CD14-positive monocyte (primary cell): ENCODE measurements around the gene MYRFL. TPM values are rescaled to one million over a fixed set of nuclear protein-coding genes. Genes with fewer than 3 reads are reported as not detected.

Experiments
- DNase-seq, 3 donors: peaks; one replicate each; pipeline ENCODE4 v3.0.0-alpha.2; 2011 to 2022
- H2AFZ ChIP-seq: 2 replicates; pipeline ENCODE4 v1.6.0; 2012; ENCODE audit warnings: mild to moderate bottlenecking, low read depth, low read length, inconsistent platforms; ENCODE audit not compliant: insufficient read depth, poor library complexity, severe bottlenecking
- H3K27ac ChIP-seq, 2 donors: 1 replicate in 1 of 2; 2 replicates in 1 of 2; pipeline ENCODE4 v1.5.1; 2012 to 2013; ENCODE audit warnings: low read length in 2 of 2, control low read depth in 1 of 2, inconsistent platforms in 1 of 2, low read depth in 1 of 2, mild to moderate bottlenecking in 1 of 2
- H3K27me3 ChIP-seq, 2 donors: one replicate each; pipeline versions ENCODE4 v1.6.0 to v1.6.1; 2011 to 2013; ENCODE audit warnings: low read length in 2 of 2; ENCODE audit not compliant: control insufficient read depth in 2 of 2, insufficient read depth in 2 of 2
- H3K36me3 ChIP-seq, 2 donors: replicated peaks in 1 of 2; 1 replicate in 1 of 2; 2 replicates in 1 of 2; pipeline versions ENCODE4 v1.5.1 to v1.6.1; 2012 to 2013; ENCODE audit warnings: low read length in 2 of 2, control low read depth in 1 of 2, inconsistent platforms in 1 of 2, mild to moderate bottlenecking in 1 of 2; ENCODE audit not compliant: insufficient read depth in 2 of 2, control insufficient read depth in 1 of 2
- H3K4me1 ChIP-seq, 2 donors: 1 replicate in 1 of 2; 2 replicates in 1 of 2; pipeline versions ENCODE4 v1.5.1 to v1.6.1; 2012 to 2013; ENCODE audit warnings: low read length in 2 of 2, control low read depth in 1 of 2, inconsistent platforms in 1 of 2, mild to moderate bottlenecking in 1 of 2, moderate library complexity in 1 of 2; ENCODE audit not compliant: insufficient read depth in 2 of 2, control insufficient read depth in 1 of 2
- H3K4me2 ChIP-seq: replicated peaks from 2 replicates; pipeline ENCODE3; 2012; ENCODE audit warnings: low read length, moderate library complexity, mild to moderate bottlenecking; ENCODE audit not compliant: poor library complexity, severe bottlenecking; ENCODE audit errors: extremely low read depth
- H3K4me3 ChIP-seq, 3 experiments: fragments of 200-600 bp in 1 of 3; sonication (generic) in 1 of 3; replicated peaks in 1 of 3; 1 replicate in 2 of 3; 2 replicates in 1 of 3; pipeline ENCODE4 v1.5.1; 2011 to 2013; ENCODE audit warnings: low read length in 3 of 3, mild to moderate bottlenecking in 3 of 3, control low read depth in 2 of 3, low read depth in 2 of 3, inconsistent platforms in 1 of 3, moderate library complexity in 1 of 3
- H3K79me2 ChIP-seq: 2 replicates; pipeline ENCODE4 v1.6.0; 2012; ENCODE audit warnings: mild to moderate bottlenecking, control low read depth, inconsistent platforms, low read length, moderate library complexity; ENCODE audit not compliant: insufficient read depth
- H3K9ac ChIP-seq: 2 replicates; pipeline ENCODE4 v1.6.0; 2017; ENCODE audit warnings: low read length, mild to moderate bottlenecking; ENCODE audit not compliant: insufficient read depth, poor library complexity, severe bottlenecking
- H3K9me3 ChIP-seq, 2 donors: replicated peaks in 1 of 2; 1 replicate in 1 of 2; 2 replicates in 1 of 2; pipeline versions ENCODE4 v1.5.1 to v1.6.1; 2012 to 2013; ENCODE audit warnings: low read length in 2 of 2, control low read depth in 1 of 2; ENCODE audit not compliant: control insufficient read depth in 1 of 2, insufficient read depth in 1 of 2
- H4K20me1 ChIP-seq: 2 replicates; pipeline ENCODE4 v1.6.0; 2012; ENCODE audit warnings: mild to moderate bottlenecking, low read length, control low read depth, moderate library complexity; ENCODE audit not compliant: insufficient read depth
- H3K27ac Mint-ChIP-seq, 7 donors: one replicate each; pipeline ENCODE4 v1.8.0; 2020; ENCODE audit warnings: mild to moderate bottlenecking in 7 of 7, mixed read lengths in 7 of 7, moderate library complexity in 6 of 7, inconsistent platforms in 2 of 7
- H3K27me3 Mint-ChIP-seq, 3 donors: one replicate each; pipeline ENCODE4 v1.8.0; 2021 to 2022; ENCODE audit warnings: low read depth in 3 of 3, mild to moderate bottlenecking in 3 of 3, mixed read lengths in 3 of 3, moderate library complexity in 3 of 3, inconsistent platforms in 1 of 3
- H3K36me3 Mint-ChIP-seq, 2 donors: one replicate each; pipeline ENCODE4 v1.8.0; 2020; ENCODE audit warnings: mixed read lengths in 2 of 2, inconsistent platforms in 1 of 2, mild to moderate bottlenecking in 1 of 2
- H3K4me1 Mint-ChIP-seq: one replicate; pipeline ENCODE4 v1.8.0; 2020; ENCODE audit warnings: mild to moderate bottlenecking, mixed read lengths
- H3K4me3 Mint-ChIP-seq, 2 donors: one replicate each; pipeline ENCODE4 v1.8.0; 2020; ENCODE audit warnings: mild to moderate bottlenecking in 2 of 2, mixed read lengths in 2 of 2, moderate library complexity in 1 of 2
- H3K9me3 Mint-ChIP-seq, 7 donors: one replicate each; pipeline ENCODE4 v1.8.0; 2020 to 2022; ENCODE audit warnings: mixed read lengths in 7 of 7, mild to moderate bottlenecking in 6 of 7, moderate library complexity in 6 of 7, inconsistent platforms in 2 of 7
- WGBS: methylation state at CpG from one replicate; pipeline ENCODE4 v1.1.5; 2013; ENCODE audit warnings: missing lambda C conversion rate; ENCODE audit not compliant: insufficient coverage; 5-methylcytosine and 5-hydroxymethylcytosine counted together
- intact Hi-C, 2 donors: fragments of 100-400 bp; cut with micrococcal nuclease; formaldehyde crosslinking; loops; one replicate each; pipeline versions ENCODE4 v1.15.0 to v1.15.1; 2023
- polyA plus RNA-seq, 3 donors: library from polyadenylated mRNA; depleted of rRNA in 1 of 3; unstranded in 2 of 3; stranded (reverse) in 1 of 3; fragments of 300-500 nt in 2 of 3; fragments of >200 nt in 1 of 3; fragmentation: Illumina TruSeq in 2 of 3; gene quantifications; 1 replicate in 2 of 3; 2 replicates in 1 of 3; pipeline ENCODE4 v1.2.3, GENCODE V29; 2012 to 2021
- TF ChIP-seq, protein P1 (sequence below): fragments of 200-600 bp; IDR thresholded peaks from one replicate; pipeline ENCODE4 v1.8.0; 2022; ENCODE audit warnings: antibody characterized with exemption, mild to moderate bottlenecking

The MYRFL gene
- polyA plus RNA-seq, 3 donors, result not detected

- no peak overlapping the region for H3K4me3 Mint-ChIP-seq
- no peaks in the 10 kb centered on the region for H3K4me1 Mint-ChIP-seq
- Histone ChIP-seq H3K9ac (no peak overlapping the region), H3K36me3 (no peaks in the 10 kb centered on the region), H2AFZ (no peak overlapping the region), H3K9me3 (no peaks in the 10 kb centered on the region), H3K27ac (no peak overlapping the region), H4K20me1 (no peaks in the 10 kb centered on the region), H3K79me2 (no peaks in the 10 kb centered on the region), H3K4me3 (no peak overlapping the region), H3K4me1 (no peaks in the 10 kb centered on the region), H3K4me2 (no peak overlapping the region), H3K27me3 (no peaks in the 10 kb centered on the region)
- DNase-seq, result no peak
- TF ChIP-seq, protein P1, sequence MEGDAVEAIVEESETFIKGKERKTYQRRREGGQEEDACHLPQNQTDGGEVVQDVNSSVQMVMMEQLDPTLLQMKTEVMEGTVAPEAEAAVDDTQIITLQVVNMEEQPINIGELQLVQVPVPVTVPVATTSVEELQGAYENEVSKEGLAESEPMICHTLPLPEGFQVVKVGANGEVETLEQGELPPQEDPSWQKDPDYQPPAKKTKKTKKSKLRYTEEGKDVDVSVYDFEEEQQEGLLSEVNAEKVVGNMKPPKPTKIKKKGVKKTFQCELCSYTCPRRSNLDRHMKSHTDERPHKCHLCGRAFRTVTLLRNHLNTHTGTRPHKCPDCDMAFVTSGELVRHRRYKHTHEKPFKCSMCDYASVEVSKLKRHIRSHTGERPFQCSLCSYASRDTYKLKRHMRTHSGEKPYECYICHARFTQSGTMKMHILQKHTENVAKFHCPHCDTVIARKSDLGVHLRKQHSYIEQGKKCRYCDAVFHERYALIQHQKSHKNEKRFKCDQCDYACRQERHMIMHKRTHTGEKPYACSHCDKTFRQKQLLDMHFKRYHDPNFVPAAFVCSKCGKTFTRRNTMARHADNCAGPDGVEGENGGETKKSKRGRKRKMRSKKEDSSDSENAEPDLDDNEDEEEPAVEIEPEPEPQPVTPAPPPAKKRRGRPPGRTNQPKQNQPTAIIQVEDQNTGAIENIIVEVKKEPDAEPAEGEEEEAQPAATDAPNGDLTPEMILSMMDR, result no peak
- intact Hi-C loops, result no loop called here
- no peak overlapping the region for H3K27ac Mint-ChIP-seq
- peaks cover 4 to 7% (median 5%) of the 10 kb centered on the region in 3 donors for H3K27me3 Mint-ChIP-seq
- H3K36me3 Mint-ChIP-seq, result no peaks in the 10 kb centered on the region
- WGBS, result no CpG with 5 or more reads among the region's 4 CpGs
- no peaks in the 10 kb centered on the region for H3K9me3 Mint-ChIP-seq
These were observed 41.7 kb downstream of the MYRFL start for GRCh38 chr12:69866698-69867097.

GRCh38 chr12:69868695-69869094 lies 43.7 kb downstream of the MYRFL start:
- no peak overlapping the region for H3K27ac ChIP-seq
- Mint-ChIP-seq H3K27me3 (peaks cover 4 to 7% (median 5%) of the 10 kb centered on the region in 3 donors), H3K36me3 (no peaks in the 10 kb centered on the region), H3K4me1 (peaks cover 10% of the 10 kb centered on the region), H3K9me3 (no peaks in the 10 kb centered on the region), H3K4me3 (no peak overlapping the region), H3K27ac (no peak overlapping the region)
- TF ChIP-seq, protein P1, result no peak
- H3K4me2 ChIP-seq, result no peak overlapping the region
- no peaks in the 10 kb centered on the region for H3K9me3 ChIP-seq
- no peaks in the 10 kb centered on the region for H4K20me1 ChIP-seq
- no CpG with 5 or more reads among the region's 9 CpGs for WGBS
- H3K9ac ChIP-seq, result no peak overlapping the region
- H3K27me3 ChIP-seq, result no peaks in the 10 kb centered on the region
- no peaks in the 10 kb centered on the region for H3K79me2 ChIP-seq
- H3K36me3 ChIP-seq, result no peaks in the 10 kb centered on the region
- DNase-seq, result no peak
- peaks cover 10 to 14% of the 10 kb centered on the region in 2 donors for H3K4me1 ChIP-seq
- intact Hi-C loops, result no loop called here
- H3K4me3 ChIP-seq, result no peak overlapping the region
- no peak overlapping the region for H2AFZ ChIP-seq
